Measurements from ENCODE around the gene CBLC.

- TF ChIP-seq EZH2 (IDR thresholded peaks at IDR 0.05; ENCODE audit: borderline replicate concordance): no peak
- TF ChIP-seq, protein P1, sequence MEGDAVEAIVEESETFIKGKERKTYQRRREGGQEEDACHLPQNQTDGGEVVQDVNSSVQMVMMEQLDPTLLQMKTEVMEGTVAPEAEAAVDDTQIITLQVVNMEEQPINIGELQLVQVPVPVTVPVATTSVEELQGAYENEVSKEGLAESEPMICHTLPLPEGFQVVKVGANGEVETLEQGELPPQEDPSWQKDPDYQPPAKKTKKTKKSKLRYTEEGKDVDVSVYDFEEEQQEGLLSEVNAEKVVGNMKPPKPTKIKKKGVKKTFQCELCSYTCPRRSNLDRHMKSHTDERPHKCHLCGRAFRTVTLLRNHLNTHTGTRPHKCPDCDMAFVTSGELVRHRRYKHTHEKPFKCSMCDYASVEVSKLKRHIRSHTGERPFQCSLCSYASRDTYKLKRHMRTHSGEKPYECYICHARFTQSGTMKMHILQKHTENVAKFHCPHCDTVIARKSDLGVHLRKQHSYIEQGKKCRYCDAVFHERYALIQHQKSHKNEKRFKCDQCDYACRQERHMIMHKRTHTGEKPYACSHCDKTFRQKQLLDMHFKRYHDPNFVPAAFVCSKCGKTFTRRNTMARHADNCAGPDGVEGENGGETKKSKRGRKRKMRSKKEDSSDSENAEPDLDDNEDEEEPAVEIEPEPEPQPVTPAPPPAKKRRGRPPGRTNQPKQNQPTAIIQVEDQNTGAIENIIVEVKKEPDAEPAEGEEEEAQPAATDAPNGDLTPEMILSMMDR (IDR thresholded peaks at IDR 0.05; ENCODE audit: poor library complexity): no peak
Measured at GRCh38 chr19:44752816-44753625, 24.7 kb upstream of the CBLC start.

Measured in hepatocyte (in vitro differentiated cells).